H1 (cell line): ENCODE results near the gene NHS. TPM values are rescaled to one million over a fixed set of nuclear protein-coding genes. Genes with fewer than 3 reads are reported as not detected.

ENCODE experiments used
- CTCF ChIA-PET: fragments of 300-600 bp; sonication (Branson Sonifier 250); formaldehyde crosslinking; loops from one replicate; lab custom pipeline; 2021; ENCODE audit not compliant: partially characterized antibody; lab: Charles Lee
- POLR2A ChIA-PET: fragments of 300-600 bp; sonication (Branson Sonifier 250); formaldehyde crosslinking; loops from one replicate; lab custom pipeline; 2021; ENCODE audit warnings: inconsistent platforms; ENCODE audit not compliant: partially characterized antibody; lab: Charles Lee
- DNase-seq, 2 experiments: peaks; one replicate each; pipeline versions ENCODE4 v3.0.0 to v3.0.0-alpha.2; 2010 to 2022; ENCODE audit warnings: low spot score in 2 of 2, low read depth in 1 of 2, mixed read lengths in 1 of 2
- FAIRE-seq: peaks from 2 replicates; lab custom pipeline; 2011; peaks lifted over from hg19 to GRCh38; lab: Jason Lieb, UNC
- H2AFZ ChIP-seq: 2 replicates; pipeline ENCODE4 v1.8.1; 2012; ENCODE audit warnings: low read length, inconsistent platforms
- H2AK5ac ChIP-seq: 2 replicates; pipeline ENCODE4 v1.6.1; 2013; ENCODE audit warnings: low read depth, low read length
- H2BK120ac ChIP-seq: replicated peaks from 2 replicates; pipeline ENCODE3; 2013; ENCODE audit warnings: low read depth, low read length, inconsistent platforms
- H2BK12ac ChIP-seq: 2 replicates; pipeline ENCODE4 v1.6.1; 2013; ENCODE audit warnings: low read depth, low read length
- H2BK15ac ChIP-seq: 2 replicates; pipeline ENCODE4 v1.6.1; 2013; ENCODE audit warnings: low read length
- H2BK20ac ChIP-seq: 2 replicates; pipeline ENCODE4 v1.6.1; 2013; ENCODE audit warnings: low read length
- H2BK5ac ChIP-seq: 2 replicates; pipeline ENCODE4 v1.6.1; 2013; ENCODE audit warnings: low read depth, low read length
- H3K14ac ChIP-seq: 2 replicates; pipeline ENCODE4 v1.6.1; 2013; ENCODE audit warnings: inconsistent platforms; ENCODE audit not compliant: insufficient read length
- H3K18ac ChIP-seq: 2 replicates; pipeline ENCODE4 v1.6.1; 2013; ENCODE audit warnings: low read length; ENCODE audit errors: extremely low read depth
- H3K23ac ChIP-seq: 2 replicates; pipeline ENCODE4 v1.6.1; 2013; ENCODE audit warnings: inconsistent platforms; ENCODE audit not compliant: insufficient read length
- H3K23me2 ChIP-seq: 2 replicates; pipeline ENCODE4 v1.6.1; 2013; ENCODE audit warnings: low read depth, low read length
- H3K27ac ChIP-seq: 2 replicates; pipeline ENCODE4 v1.6.1; 2011; ENCODE audit warnings: low read depth, low read length, inconsistent platforms
- H3K27me3 ChIP-seq, 4 experiments: replicated peaks in 1 of 4; 1 replicate in 1 of 4; 2 replicates in 3 of 4; pipeline versions ENCODE4 v1.6.1 to v1.8.1; 2011 to 2013; ENCODE audit warnings: low read length in 3 of 4, mild to moderate bottlenecking in 3 of 4, inconsistent platforms in 2 of 4, mixed read lengths in 2 of 4, moderate library complexity in 1 of 4; ENCODE audit not compliant: control insufficient read depth in 3 of 4, insufficient read depth in 3 of 4; ENCODE audit errors: extremely low read depth in 1 of 4
- H3K36me3 ChIP-seq, 4 experiments: 2 replicates each; pipeline versions ENCODE4 v1.6.1 to v1.8.1; 2011 to 2013; ENCODE audit warnings: mild to moderate bottlenecking in 4 of 4, low read length in 3 of 4, moderate library complexity in 2 of 4, control low read depth in 1 of 4, inconsistent platforms in 1 of 4; ENCODE audit not compliant: insufficient read depth in 4 of 4, control insufficient read depth in 2 of 4
- H3K4ac ChIP-seq: replicated peaks from 2 replicates; pipeline ENCODE3; 2013; ENCODE audit warnings: low read length, low read depth, mixed read lengths, inconsistent platforms; ENCODE audit not compliant: insufficient read length
- H3K4me1 ChIP-seq, 4 experiments: replicated peaks in 1 of 4; 1 replicate in 1 of 4; 2 replicates in 3 of 4; pipeline versions ENCODE4 v1.6.1 to v1.8.1; 2011 to 2013; ENCODE audit warnings: low read length in 3 of 4, inconsistent platforms in 2 of 4, mixed read lengths in 1 of 4; ENCODE audit not compliant: insufficient read depth in 4 of 4, control insufficient read depth in 3 of 4
- H3K4me2 ChIP-seq, 2 experiments: 2 replicates each; pipeline versions ENCODE4 v1.6.1 to v1.8.1; 2011 to 2013; ENCODE audit warnings: low read depth in 2 of 2, low read length in 2 of 2, control low read depth in 1 of 2, inconsistent platforms in 1 of 2, mild to moderate bottlenecking in 1 of 2; ENCODE audit not compliant: insufficient read depth in 1 of 2
- H3K4me3 ChIP-seq, 4 experiments: fragments of 200-600, 300-600 bp in 1 of 4; sonication (generic), shearing (Covaris generic), sonication (Bioruptor Twin) in 1 of 4; 2 replicates each; pipeline versions ENCODE4 v1.5.1 to v1.8.1; 2011 to 2016; ENCODE audit warnings: low read length in 4 of 4, low read depth in 3 of 4, control low read depth in 2 of 4, inconsistent platforms in 2 of 4, mild to moderate bottlenecking in 2 of 4, mixed read lengths in 1 of 4, moderate library complexity in 1 of 4; ENCODE audit not compliant: insufficient read depth in 2 of 4; ENCODE audit errors: extremely low read depth in 1 of 4
- H3K56ac ChIP-seq: replicated peaks from 2 replicates; pipeline ENCODE3; 2013; ENCODE audit warnings: low read depth, mild to moderate bottlenecking, mixed read lengths, low read length, inconsistent platforms; ENCODE audit not compliant: insufficient read length
- H3K79me1 ChIP-seq: 2 replicates; pipeline ENCODE4 v1.6.1; 2013; ENCODE audit warnings: low read depth, low read length, control low read depth
- H3K79me2 ChIP-seq, 2 experiments: 2 replicates each; pipeline versions ENCODE4 v1.6.1 to v1.8.1; 2012 to 2013; ENCODE audit warnings: low read length in 2 of 2, mild to moderate bottlenecking in 2 of 2, inconsistent platforms in 1 of 2; ENCODE audit not compliant: insufficient read depth in 2 of 2, control insufficient read depth in 1 of 2
- H3K9ac ChIP-seq, 4 experiments: replicated peaks in 1 of 4; 1 replicate in 1 of 4; 2 replicates in 3 of 4; pipeline versions ENCODE4 v1.6.1 to v1.8.1; 2011 to 2013; ENCODE audit warnings: low read depth in 3 of 4, low read length in 3 of 4, control low read depth in 2 of 4, mild to moderate bottlenecking in 2 of 4, moderate library complexity in 2 of 4, inconsistent platforms in 1 of 4; ENCODE audit errors: extremely low read depth in 1 of 4
- H3K9me3 ChIP-seq, 2 experiments: 2 replicates each; pipeline versions ENCODE4 v1.6.1 to v1.8.1; 2012 to 2013; ENCODE audit warnings: mild to moderate bottlenecking in 2 of 2, moderate library complexity in 2 of 2, control low read depth in 1 of 2, inconsistent platforms in 1 of 2, low read depth in 1 of 2, low read length in 1 of 2, mixed read lengths in 1 of 2; ENCODE audit not compliant: insufficient read depth in 2 of 2
- H4K20me1 ChIP-seq, 2 experiments: replicated peaks in 1 of 2; 2 replicates each; pipeline versions ENCODE3 to v1.8.1; 2011 to 2013; ENCODE audit warnings: inconsistent platforms in 2 of 2, low read length in 2 of 2, mild to moderate bottlenecking in 1 of 2; ENCODE audit not compliant: insufficient read depth in 2 of 2, control insufficient read depth in 1 of 2
- H4K5ac ChIP-seq: 2 replicates; pipeline ENCODE4 v1.6.1; 2013; ENCODE audit warnings: low read length, low read depth, mixed read lengths, inconsistent platforms; ENCODE audit not compliant: insufficient read length
- H4K8ac ChIP-seq: 2 replicates; pipeline ENCODE4 v1.8.0; 2013; ENCODE audit warnings: mild to moderate bottlenecking, moderate library complexity, low read length, inconsistent platforms; ENCODE audit not compliant: insufficient read depth; ENCODE audit errors: extremely low read depth
- H4K91ac ChIP-seq: replicated peaks from 2 replicates; pipeline ENCODE3; 2013; ENCODE audit warnings: low read length, mixed read lengths, inconsistent platforms; ENCODE audit not compliant: insufficient read length
- BACH1 ChIP-seq: IDR thresholded peaks from 2 replicates; pipeline ENCODE4 v1.6.1; 2012; ENCODE audit warnings: low read length, improper control_type of control experiment
- CTCF ChIP-seq, 3 experiments: IDR thresholded peaks; 1 replicate in 2 of 3; 2 replicates in 1 of 3; pipeline versions ENCODE4 v1.5.1 to v1.6.1; 2011; ENCODE audit warnings: low read length in 3 of 3, mild to moderate bottlenecking in 3 of 3, inconsistent platforms in 2 of 3, low read depth in 1 of 3, moderate library complexity in 1 of 3; ENCODE audit not compliant: insufficient read depth in 1 of 3; ENCODE audit errors: control extremely low read depth in 1 of 3
- EGR1 ChIP-seq: IDR thresholded peaks from 2 replicates; pipeline ENCODE4 v1.6.1; 2011; ENCODE audit warnings: low read depth, low read length, borderline replicate concordance
- HDAC6 ChIP-seq: IDR thresholded peaks from one replicate; pipeline ENCODE4 v1.7.1; 2012; ENCODE audit warnings: low read depth, mild to moderate bottlenecking, inconsistent platforms, low read length, moderate library complexity
- JUN ChIP-seq: IDR thresholded peaks from 2 replicates; pipeline ENCODE4 v1.6.1; 2011; ENCODE audit warnings: low read depth, mild to moderate bottlenecking, improper control_type of control experiment, low read length
- SAP30 ChIP-seq: fragments of 300-600 bp; sonication (generic); IDR thresholded peaks from 2 replicates; pipeline ENCODE4 v1.7.1; 2012; ENCODE audit warnings: low read length, moderate library complexity, mild to moderate bottlenecking, inconsistent platforms; ENCODE audit not compliant: insufficient read depth, insufficient replicate concordance
- SIX5 ChIP-seq: IDR thresholded peaks from 2 replicates; pipeline ENCODE4 v1.6.1; 2011; ENCODE audit warnings: mild to moderate bottlenecking, low read depth, low read length
- SUZ12 ChIP-seq: fragments of 200-600 bp; sonication (generic); IDR thresholded peaks from 2 replicates; pipeline ENCODE4 v1.6.1; 2012; ENCODE audit warnings: mild to moderate bottlenecking, inconsistent platforms, low read length, moderate library complexity, mixed read lengths
- WGBS, 2 experiments: shearing (Covaris generic) in 1 of 2; methylation state at CpG; one replicate each; pipeline versions ENCODE4 v1.1.6 to v1.1.7; 2013 to 2015; ENCODE audit warnings: low lambda C conversion rate in 2 of 2, mixed read lengths in 2 of 2, inconsistent platforms in 1 of 2, low coverage in 1 of 2, missing lambda C conversion rate in 1 of 2; ENCODE audit not compliant: insufficient replicate concordance in 2 of 2, insufficient coverage in 1 of 2, insufficient read length in 1 of 2; ENCODE audit errors: extremely low coverage in 1 of 2, missing lambda C conversion rate in 1 of 2; 5-methylcytosine and 5-hydroxymethylcytosine counted together
- polyA plus RNA-seq, 7 experiments: library from polyadenylated mRNA; depleted of rRNA in 3 of 7; stranded (reverse) in 5 of 7; unstranded in 2 of 7; fragments of >200 nt in 5 of 7; fragments of 200-250 nt in 2 of 7; gene quantifications; 1 replicate in 5 of 7; 2 replicates in 1 of 7; 4 replicates in 1 of 7; pipeline versions ENCODE4 v1.2.1 to v1.2.3, GENCODE V29; 2011 to 2013; ENCODE audit warnings: missing spikeins in 2 of 7, mixed read lengths in 2 of 7
- total RNA-seq: library from RNA; stranded (reverse); fragmentation: NEBNext Ultra II Directional; extraction: Animal tissue kit (Norgen Biotek cat#: 25700); gene quantifications from 2 replicates; pipeline ENCODE4 v1.2.1, GENCODE V29; 2021

The NHS gene
- total and polyA plus RNA-seq, 2 of the 8 experiments (the other 6 are each of a cell fraction or from before 2014, with no cell fraction given): 2.2 to 6.7 TPM

GRCh38 chrX:17525762-17526555 lies 151.0 kb downstream of the NHS start:
- H3K27ac ChIP-seq: no peak overlapping the region
- DNase-seq (no peak), FAIRE-seq (peak; percentile 19)
- no peaks in the 10 kb centered on the region for H4K20me1 ChIP-seq
- no peaks in the 10 kb centered on the region for H3K79me1 ChIP-seq
- H3K14ac ChIP-seq: no peak overlapping the region
- H2BK120ac ChIP-seq: no peak overlapping the region
- H2BK20ac ChIP-seq: no peak overlapping the region
- no peak overlapping the region for H2AK5ac ChIP-seq
- no peak overlapping the region for H2BK15ac ChIP-seq
- no peak overlapping the region for H3K18ac ChIP-seq
- H2AFZ ChIP-seq: no peak overlapping the region
- no peak overlapping the region for H3K4me2 ChIP-seq
- 89% methylated on average over 8 of the region's 8 CpGs; no CpG with 5 or more reads in 1 of the 2 experiments for WGBS, 2 experiments
- H3K9ac ChIP-seq: no peak overlapping the region
- H3K4ac ChIP-seq: peak overlapping the region; percentile 69
- no peaks in the 10 kb centered on the region for H3K23me2 ChIP-seq
- ChIA-PET POLR2A (no interaction called here), CTCF (interaction anchor here (0.7 to 1.5 kb wide), 3 partner anchors 9 to 772 kb away, joined by 3 read pairs; no protein-coding TSS in a partner anchor)
- no peaks in the 10 kb centered on the region for H3K36me3 ChIP-seq
- H3K23ac ChIP-seq: no peak overlapping the region
- H3K56ac ChIP-seq: no peak overlapping the region
- no peaks in the 10 kb centered on the region for H3K27me3 ChIP-seq
- no peak overlapping the region for H3K4me3 ChIP-seq
- H3K4me1 ChIP-seq: peaks cover 0 to 10% (median 6%) of the 10 kb centered on the region in 4 experiments; a peak in 5 of 7 replicates
- H4K91ac ChIP-seq: peak overlapping the region; percentile 40
- no peak overlapping the region for H4K5ac ChIP-seq
- H4K8ac ChIP-seq: no peak overlapping the region; the same call in 1 of the 2 replicates
- H3K9me3 ChIP-seq: no peaks in the 10 kb centered on the region
- no peak overlapping the region for H2BK5ac ChIP-seq
- TF ChIP-seq HDAC6 (no peak), JUN (no peak), BACH1 (no peak), SUZ12 (no peak), SAP30 (no peak), EGR1 (no peak), CTCF (IDR thresholded peaks at IDR 0.05; ENCODE audit: control extremely low read depth in 1 of 3, insufficient read depth in 1 of 3, low read depth in 1 of 3, low read length in 3 of 3) (no peak), SIX5 (no peak)
- TF ChIP-seq, all 59 proteins: peak for 0
- peaks cover 0 to 2% of the 10 kb centered on the region in 2 experiments; a peak in 1 of 4 replicates for H3K79me2 ChIP-seq
- H2BK12ac ChIP-seq: peak overlapping the region; percentile 60; the same call in 1 of the 2 replicates
